ENCODE measurements around the gene VPS37B. TPM values are rescaled to one million over a fixed set of nuclear protein-coding genes. Genes with fewer than 3 reads are reported as not detected.
A peak's percentile ranks its signal among the peaks of the same experiment; 100 is the strongest.
"Not testable (repeated sequence)": the region's sequence is repeated elsewhere in the genome, so short reads cannot be mapped to it uniquely, and the experiment has no call there.

Gene VPS37B
- polyA plus RNA-seq, 5 donors: 21.1 to 33.0 (median 24.2) TPM

DNA sequence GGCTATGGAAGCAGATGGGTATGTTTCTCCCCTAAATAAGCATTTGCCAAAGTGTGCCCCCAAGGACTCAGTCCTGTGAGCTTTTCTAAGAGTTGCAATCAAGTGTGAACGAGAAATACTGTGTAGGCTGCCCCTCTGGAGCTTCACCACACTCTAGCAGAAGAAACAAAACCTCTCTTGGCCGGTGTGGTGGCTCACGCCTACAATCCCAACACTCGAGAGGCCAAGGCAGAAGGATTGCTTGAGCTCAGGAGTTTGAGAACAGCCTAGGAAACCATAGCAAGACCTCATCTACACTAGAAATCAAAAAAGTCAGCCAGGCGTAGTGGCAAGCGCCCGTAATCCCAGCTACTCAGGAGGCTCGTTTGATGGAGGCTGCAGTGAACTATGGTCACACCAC, 9.8 kb downstream of the VPS37B start:
- DNase-seq: no peak

DNA sequence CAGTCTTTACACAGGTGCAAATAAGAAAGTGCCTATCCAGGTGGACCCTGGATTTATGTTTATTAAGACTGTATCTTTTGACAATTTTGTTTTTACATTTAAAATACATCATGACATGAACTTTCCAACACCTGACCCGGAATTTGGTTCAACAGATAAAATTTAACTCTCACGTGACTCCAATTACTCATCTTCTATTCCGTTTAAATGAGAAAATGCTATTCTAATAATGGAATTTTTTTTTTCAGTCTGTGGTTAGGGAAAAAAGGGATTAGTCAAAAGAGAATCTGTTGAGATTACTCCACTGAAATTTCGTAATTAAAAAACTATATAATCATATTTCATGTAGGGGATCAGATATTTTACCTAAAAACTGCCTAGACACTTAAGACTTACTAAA, 11.1 kb downstream of the VPS37B start:
- DNase-seq: no peak

DNA sequence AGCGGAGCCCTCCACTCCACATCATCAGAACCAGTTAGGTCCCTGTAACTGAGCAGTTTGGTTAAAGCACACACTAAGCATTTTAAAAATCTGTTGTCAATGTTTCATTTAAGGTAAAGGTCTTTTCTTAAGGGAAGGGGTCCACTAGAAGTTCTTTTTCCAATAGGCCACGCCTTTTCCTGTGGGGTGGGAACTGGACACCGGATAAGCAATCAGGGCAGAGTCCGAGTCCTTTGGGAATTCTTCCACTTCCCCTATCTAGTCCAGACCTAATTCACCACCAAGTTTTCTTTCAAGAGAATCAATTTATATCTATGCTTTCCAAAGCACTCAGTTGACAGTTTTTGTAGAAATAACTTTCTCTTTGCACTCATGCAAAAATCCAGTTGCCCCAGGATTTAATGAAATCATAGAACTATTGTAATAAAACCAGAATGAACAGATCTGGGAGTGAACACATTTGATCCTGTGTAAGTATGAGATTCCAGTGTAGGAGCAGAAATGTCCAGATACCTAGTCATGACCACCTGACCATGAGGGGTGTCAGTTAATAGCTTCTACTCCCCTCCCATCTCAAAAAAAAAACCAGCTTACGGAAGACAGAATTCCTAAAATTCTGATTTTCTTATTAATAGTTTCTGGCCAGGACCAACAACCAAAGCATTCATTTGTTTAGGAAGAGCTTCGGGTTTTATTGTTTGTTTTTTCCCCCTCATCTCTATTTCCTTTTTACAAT, 11.7 kb downstream of the VPS37B start:
- no peak for DNase-seq

DNA sequence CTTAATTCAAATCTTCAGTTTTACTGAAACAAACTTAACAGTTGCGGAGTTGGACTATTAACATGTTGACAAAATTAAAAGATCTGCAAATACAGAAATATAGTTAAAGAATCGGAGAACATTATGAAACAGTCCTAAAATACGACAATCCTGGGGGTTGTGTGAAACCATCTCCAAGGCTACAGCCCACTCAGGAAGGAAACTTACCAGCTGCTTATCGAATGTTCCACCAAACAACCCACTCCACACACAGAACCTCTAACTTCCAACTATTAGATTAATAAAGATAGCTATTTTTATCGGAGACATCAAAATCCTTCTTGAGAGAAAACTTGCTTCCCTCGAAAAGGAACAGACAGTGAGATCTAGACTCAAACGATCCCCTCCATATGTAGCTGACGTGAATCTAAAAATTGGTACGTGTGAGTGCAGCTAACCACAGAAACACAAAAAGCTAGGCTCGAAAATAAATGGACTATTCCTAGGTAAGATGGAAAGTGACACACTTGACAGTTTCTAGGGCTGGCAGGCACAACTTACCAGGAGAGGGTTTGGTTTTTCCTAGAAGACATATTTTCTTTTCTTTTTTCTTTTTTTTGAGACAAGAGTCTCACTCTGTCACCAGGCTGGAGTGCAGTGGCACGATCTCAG, 12.9 kb downstream of the VPS37B start:
- no peak for DNase-seq

DNA sequence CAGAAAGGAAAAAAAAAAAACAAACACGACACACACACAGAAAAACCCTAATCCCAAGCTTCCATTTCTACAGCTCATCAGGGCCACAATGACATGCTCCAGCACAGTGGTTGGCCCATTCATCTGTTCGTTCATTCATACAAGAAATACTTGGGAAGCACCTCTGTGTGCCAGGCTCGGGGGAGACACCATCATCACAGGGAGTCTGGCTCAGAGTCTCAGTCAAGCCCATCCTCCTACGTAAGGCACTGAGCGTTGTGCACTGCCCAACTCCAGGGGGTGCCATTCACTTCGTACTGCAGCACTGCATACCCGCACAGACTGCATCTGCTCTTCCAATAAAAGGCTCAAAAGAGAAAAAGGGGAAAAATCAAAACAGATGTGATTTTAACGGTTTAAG, 15.3 kb downstream of the VPS37B start:
- no peak for DNase-seq

DNA sequence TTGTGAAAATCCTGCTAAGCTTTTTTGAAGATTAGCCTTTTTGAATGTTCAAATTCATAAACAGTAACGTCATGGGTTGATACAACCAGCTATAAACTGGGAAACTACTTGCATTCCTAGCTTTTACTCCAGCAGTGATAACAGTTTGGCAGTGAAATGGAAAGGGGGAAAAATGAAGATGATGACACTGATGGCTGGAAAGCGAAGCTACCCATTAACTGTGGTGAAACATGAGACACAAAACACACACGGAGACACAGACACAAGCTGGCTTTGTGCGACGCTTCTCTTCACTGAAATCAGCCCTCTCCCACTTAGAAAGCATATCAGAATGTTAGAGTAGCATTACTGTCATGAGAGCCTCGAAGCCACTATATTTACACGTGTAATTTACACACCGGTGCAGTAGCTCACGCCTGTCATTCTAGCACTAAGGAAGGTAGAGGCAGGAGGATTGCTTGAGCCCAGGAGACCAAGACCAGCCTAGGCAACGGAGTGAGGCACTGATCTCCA, 15.7 kb downstream of the VPS37B start:
- no peak for DNase-seq

DNA sequence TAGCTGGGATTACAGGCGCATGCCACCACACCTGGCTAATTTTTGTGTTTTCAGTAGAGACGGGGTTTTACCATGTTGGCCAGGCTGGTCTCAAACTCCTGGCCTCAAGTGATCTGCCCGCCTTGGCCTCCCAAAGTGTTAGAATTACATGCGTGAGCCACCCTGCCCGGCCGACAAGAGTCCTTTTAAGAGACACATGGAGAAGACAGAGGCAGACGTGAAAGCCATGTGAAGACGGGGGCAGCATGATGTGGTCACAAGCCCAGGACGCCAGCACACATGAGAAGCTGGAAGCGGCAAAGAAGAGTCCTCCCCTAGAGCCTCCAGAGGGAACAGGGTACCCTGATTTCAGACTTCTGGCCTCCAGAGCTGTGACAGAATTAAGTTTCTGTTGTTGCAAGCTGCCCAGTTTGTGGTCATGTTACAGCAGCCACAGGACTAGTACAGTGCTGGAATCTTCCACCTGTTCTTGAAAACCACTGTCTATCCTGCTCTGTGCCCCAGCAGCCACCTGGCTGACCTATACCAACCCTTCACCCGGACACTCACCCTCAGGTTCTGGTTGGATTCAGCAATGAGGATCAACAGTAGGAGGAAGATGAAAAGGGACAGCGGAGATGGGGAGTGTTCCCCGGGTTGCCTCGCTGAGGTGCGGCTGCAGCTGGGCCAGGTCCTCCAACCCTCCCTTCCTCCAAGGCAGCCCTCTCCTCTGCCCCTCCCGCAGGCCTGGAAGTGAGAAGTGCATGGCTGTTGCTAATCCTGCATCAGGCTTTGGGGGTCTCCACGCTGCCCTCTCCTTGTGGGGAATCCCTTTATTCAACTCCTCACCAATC, 16.9 kb downstream of the VPS37B start:
- no peak for DNase-seq

DNA sequence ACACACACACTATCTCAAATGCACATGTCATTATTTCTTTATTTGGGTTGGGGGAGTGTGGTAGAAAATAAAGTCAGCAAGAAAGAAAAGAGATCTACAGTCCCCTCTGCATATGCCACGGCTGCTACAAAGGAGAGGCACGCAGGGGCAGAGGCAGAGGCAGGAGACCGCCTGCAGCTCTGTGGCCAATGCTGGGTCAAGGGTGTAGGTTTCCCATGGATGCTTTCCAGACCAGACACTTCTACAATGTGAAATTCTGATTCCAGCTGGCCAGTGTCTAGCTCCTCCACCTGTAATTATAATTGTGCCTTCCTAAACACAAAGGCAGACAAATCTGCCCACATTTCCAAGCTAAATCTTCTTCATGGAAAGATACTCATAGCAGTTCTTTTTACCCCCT, 19.2 kb downstream of the VPS37B start:
- no peak for DNase-seq

DNA sequence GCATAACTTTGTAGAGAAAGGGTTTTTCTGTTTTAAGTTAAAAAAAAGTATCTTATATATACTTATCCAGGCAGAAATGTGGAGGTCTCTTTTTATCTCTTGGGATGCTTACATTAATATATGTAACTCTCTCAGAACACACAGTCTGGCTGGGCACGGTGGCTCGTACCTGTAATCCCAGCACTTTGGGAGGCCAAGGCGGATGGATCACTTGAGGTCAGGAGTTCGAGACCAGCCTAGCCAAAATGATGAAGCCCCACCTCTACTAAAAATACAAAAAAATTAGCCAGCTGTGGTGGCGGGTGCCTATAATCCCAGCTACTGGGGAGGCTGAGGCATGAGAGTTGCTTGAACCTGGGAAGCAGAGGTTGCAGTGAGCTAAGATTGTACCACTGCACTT, 19.6 kb downstream of the VPS37B start:
- DNase-seq: not testable (repeated sequence)

DNA sequence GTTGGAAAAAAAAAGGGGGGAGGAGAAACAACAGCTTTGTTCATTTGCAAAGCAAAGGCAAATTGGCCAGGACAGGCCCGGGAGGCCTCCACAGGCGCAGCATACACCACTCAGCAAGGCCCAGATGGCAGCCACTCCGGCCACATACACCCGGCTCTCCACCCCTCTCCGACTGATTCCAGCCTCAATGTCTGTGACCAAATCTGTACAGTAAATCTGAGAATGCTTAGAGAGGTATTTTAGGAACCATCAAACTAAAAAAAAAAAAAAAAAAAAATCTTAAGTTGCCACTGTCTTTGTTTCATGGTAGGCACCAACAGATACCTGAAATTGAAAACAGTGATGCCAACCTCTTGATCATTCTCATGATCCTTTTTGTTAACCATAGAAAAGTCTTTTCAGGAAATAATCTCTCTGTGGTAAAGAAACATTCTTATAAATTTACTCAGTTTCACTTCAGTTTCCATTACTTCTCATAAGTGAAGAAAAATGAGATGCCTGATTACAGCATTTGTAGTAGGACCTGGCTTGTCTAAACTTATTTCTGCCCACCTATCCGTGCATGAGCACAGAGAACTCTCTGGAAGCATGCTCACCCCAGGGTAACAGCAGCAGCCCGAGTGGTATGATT, 20.2 kb downstream of the VPS37B start:
- DNase-seq: no peak

DNA sequence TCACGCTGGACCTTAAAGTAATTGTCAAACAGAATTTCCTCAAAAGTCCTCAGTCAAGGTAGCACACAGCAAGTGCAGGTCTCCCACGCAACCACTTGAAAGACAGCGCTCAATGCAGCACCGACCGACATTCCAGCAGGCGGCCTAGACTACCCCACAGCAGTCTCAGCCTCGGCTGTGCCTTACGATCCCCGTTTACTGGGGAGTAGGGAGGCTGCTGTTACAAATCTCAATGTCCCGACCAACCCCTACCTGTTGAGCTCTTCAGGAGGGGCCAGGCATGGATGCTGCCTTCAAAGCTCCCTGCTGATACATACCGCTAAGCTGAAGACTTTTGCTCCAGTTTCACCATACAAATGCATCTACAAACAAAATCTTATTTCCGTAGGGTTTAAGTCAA, 21.8 kb downstream of the VPS37B start:
- DNase-seq: no peak

DNA sequence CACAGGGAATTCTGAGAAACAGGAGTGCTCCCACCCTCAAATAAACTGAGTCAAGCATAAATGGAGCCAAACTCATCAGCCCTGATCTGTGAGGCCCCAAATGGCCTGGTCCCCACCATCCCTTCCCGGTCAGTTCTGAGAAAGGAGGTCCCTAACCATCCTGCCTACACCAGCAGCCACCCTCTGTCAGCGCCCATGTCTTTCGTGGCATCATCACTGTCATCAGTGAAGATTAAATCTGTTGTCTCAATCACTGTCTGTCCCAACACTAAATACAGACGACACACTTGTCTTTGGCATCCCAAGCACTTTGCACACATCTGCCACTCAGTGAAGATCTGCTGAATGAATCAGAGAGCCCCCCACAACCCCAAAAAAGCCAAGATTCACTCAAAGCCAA, 22.4 kb downstream of the VPS37B start:
- no peak for DNase-seq

DNA sequence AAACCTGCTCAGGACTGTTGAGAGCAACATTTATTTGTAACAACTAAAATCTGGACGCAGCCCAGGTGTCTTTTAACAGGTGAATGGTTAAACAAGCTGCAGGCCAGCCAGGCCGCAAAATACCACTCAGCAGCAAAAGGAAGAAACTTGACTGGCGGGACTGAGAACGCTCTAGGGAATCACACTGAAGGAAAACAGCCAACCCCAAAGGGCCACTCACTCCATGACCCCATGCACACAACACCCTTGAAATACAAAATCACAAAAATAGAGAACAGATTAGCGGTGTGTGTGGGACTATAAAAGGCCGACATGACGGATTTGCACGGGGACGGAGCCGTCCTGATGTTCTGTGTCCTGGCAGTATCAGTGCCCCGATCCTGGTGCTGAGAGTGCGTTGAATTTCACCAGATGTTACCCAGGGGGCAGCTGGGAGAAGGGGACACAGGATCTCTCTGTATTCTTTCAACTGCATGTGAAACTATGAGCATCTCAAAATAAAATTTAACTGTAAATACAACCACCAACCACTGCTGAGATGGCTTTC, 23.0 kb downstream of the VPS37B start:
- no peak for DNase-seq

DNA sequence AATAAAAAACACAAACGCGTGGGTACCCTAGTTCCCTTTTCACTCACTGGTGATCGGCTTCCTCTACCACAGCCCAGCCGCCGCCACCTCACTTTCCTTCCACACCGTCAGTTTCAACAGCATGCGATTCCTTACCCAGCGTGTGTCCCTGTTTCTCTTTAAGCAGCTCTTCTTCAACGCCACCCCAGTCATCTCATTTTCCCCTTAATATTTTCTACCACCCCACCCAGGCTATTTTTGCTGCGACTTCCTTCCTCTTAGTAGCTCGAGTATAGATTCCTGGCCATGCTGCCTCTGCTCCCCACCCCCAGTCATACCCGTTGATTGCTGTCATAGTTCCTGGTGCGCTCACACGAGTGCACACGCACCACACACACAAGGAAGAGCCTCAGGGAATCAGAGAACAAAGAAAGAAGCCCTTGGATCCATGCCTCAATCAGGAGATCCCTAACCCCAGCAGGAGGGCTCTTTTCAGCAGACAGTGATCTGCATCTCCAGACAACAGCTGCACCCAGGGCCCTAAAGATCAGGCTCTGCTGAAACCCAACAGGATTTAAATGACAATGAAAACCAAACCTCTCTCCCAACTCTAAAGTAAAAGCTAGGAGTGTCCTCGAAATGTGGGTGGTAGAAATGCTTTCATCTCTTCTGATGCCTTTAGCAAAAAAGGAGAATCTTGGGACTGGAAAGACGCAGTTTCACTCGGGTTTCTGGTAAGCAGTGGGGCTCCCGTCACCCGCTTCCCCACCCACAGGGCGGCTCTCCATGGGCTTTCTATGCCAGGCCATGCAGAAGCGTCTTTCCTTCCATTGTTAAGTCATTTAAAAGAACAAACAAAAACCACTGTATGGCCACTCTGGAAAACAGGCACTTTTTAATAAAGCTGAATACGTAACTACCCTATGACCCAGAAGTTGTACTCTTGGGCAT, 23.8 kb downstream of the VPS37B start:
- peak in 1 of 2 donors; percentile 58 for DNase-seq

DNA sequence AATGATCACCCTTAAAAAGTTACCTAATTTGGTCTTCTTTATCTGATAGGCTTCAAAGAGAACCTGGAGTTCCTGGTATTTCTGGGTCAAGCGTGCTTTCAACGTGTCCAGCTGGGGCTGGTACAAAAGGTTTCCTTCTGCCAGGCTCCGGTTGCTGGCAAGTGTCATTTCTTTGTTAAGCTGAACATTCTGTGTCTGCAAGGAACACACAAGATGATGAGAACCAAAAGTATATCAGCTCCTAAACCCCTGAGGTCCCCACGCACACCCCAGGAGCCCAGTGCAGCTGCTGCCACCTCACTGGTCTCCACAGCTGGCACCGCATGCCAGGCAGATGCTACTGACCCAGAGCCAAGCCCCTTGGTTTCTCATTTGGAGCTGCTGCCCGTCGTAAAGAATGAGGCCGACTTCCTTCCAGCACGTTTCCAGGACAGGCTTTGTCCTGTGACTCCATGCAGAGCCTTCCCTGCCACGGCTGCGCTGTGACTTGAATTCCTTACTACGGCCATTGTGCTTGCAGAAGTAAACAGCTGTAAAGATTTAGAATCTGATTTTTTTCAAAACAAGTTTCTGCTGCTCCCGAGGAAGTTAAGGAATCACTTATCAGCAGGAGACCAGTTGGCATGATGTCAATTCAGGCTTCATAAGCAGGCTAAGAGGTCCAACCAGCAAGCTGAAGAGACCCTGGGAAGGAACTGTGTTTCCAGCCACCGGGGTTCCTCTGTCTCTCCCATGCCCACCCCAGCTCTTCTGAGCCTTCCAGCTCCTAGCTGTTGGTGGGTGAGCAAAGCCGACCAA, 24.9 kb downstream of the VPS37B start:
- DNase-seq: peak; percentile 62 to 74

DNA sequence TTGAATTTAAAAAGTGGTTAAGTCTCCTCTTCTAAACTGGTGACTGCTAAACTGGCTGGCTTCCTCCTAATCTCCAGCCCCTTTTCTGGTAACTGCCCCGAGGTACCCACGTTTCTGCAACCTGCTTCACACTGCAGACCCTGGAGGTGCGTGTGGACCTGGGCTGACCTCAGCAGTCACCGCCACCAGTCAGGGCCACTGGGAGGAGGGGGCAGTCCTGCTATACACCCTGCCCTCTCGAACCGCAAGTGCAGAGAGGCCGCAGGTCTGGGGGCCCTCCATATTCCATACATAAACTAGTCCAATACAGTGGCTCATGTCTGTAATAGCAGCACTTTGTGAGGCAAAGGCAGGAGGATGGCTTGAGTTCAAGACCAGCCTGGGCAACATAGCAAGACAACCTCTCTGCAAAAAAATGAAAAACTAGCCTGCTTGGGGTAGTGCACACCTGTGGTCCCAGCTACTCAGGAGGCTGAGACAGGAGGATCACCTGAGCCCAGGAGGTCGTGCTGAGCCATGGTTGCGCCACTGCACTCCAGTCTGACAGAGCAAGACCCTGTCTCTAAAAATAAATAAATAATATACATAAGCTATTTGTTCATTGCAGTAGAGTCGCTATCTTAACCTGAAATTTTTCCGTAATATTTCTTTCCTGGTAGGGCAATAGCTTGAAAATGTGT, 25.6 kb downstream of the VPS37B start:
- DNase-seq: no peak

DNA sequence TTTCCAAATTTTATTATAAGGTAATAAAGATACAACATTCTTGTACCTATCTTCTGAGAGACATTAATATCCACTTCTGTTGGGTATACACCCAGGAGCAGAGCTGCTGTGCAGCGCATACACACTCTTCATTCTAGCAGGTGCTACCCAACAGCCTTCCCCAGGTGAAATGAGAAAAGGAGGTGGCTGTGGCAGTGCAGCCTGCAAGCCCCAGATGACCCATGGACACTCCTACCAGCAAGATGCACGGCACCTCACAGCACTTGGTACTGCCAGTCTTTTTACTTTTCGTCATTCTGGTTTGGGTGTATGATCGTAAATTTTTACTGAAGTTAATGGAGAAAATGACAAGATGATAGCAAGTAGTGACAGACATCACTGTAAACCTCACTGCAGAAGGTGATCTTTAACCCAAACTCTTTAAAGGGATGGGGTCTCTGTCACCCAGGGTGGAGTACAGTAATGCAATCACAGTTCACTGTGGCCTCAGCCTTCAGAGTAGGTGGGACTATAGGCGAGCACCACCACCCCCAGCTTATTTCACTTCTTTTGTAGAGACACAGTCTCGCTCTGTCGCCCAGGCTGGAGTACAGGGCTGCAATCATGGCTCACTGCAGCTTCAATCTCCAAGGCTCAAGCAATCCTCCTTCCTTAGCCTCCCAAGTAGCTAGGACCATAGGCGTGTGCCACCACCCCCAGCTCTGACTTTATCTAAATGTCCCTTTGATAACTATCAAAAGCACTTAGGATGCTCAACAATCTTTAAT, 26.5 kb downstream of the VPS37B start:
- DNase-seq: no peak

DNA sequence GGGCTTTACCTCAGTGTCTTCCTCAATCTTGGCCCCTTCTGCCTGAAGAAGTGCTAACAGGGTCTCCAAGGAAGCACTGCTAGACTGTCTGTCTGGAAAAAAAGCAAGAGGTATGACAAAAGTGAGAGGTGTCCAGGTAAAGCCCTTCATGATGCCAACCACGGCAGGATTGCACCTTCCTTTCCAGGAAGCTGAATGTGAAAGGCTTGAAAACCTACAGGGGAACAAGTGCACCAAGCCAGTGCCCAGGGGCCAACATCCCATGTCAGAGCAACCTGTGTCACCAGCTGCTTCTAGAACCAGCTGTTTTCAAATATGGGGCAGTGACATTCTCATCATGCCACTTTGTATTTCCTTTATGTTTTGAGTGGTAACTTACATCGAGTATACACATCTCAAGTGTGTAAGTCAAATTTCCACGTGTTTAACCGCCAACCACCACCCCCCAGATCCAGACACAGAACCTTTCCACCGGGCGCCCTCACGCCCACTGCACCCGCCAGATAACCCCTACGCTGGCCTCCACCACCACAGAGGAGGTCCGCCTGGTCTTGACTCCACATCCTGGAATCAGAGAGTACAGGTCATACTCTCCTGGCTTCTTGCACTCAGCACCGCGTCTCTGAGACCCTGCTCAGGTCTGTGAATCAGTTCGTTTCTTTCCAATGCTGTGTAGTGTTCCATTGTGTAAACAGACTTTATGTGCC, 27.3 kb downstream of the VPS37B start:
- DNase-seq: no peak
